Activated T-cell treated with anti-CD3 and anti-CD28 coated beads, Interleukin-2, amount 50 U/mL, for 24 hours (primary cell): ENCODE data around the gene ZDHHC14.

ENCODE experiments used
- DNase-seq: peaks from one replicate; pipeline ENCODE4 v3.0.0-alpha.2; 2020
- H3K27ac Mint-ChIP-seq: 2 replicates; pipeline ENCODE4 v1.8.0; 2020; ENCODE audit warnings: mild to moderate bottlenecking, mixed read lengths
- H3K27me3 Mint-ChIP-seq: 2 replicates; pipeline ENCODE4 v1.8.0; 2020; ENCODE audit warnings: mixed read lengths
- H3K36me3 Mint-ChIP-seq: 2 replicates; pipeline ENCODE4 v1.8.0; 2020; ENCODE audit warnings: low read depth, mixed read lengths
- H3K4me1 Mint-ChIP-seq: 2 replicates; pipeline ENCODE4 v1.8.0; 2020; ENCODE audit warnings: low read depth, mixed read lengths
- H3K4me3 Mint-ChIP-seq: 2 replicates; pipeline ENCODE4 v1.8.0; 2020; ENCODE audit warnings: mild to moderate bottlenecking, moderate library complexity, mixed read lengths
- H3K9me3 Mint-ChIP-seq: 2 replicates; pipeline ENCODE4 v1.8.0; 2020; ENCODE audit warnings: mixed read lengths

ZDHHC14 gene

GRCh38 chr6:157505912-157506491, 125.0 kb downstream of the ZDHHC14 start:
- Mint-ChIP-seq H3K4me3 (no peak overlapping the region), H3K9me3 (peaks cover 24% of the 10 kb centered on the region), H3K27me3 (no peaks in the 10 kb centered on the region), H3K4me1 (peaks cover 10% of the 10 kb centered on the region), H3K27ac (no peak overlapping the region), H3K36me3 (peaks cover 22% of the 10 kb centered on the region)
- DNase-seq: no peak

- peak; percentile 42 for DNase-seq
- H3K36me3 Mint-ChIP-seq: peaks cover 15% of the 10 kb centered on the region
- peaks cover 15% of the 10 kb centered on the region for H3K4me1 Mint-ChIP-seq
- no peaks in the 10 kb centered on the region for H3K27me3 Mint-ChIP-seq
- H3K9me3 Mint-ChIP-seq: peaks cover 17% of the 10 kb centered on the region
- H3K4me3 Mint-ChIP-seq: peak overlapping the region; percentile 67
- peak overlapping the region; percentile 76 for H3K27ac Mint-ChIP-seq
Observed at GRCh38 chr6:157510323-157511188, 129.6 kb downstream of the ZDHHC14 start.

GRCh38 chr6:157511682-157512381, 130.8 kb downstream of the ZDHHC14 start:
- H3K4me3 Mint-ChIP-seq: no peak overlapping the region
- no peak for DNase-seq

GRCh38 chr6:157512382-157512682, 131.3 kb downstream of the ZDHHC14 start:
- Mint-ChIP-seq H3K4me3 (no peak overlapping the region), H3K36me3 (peaks cover 4% of the 10 kb centered on the region), H3K27ac (no peak overlapping the region)

More at GRCh38 chr6:157511682-157512381, 130.8 kb downstream of the ZDHHC14 start:
- no peaks in the 10 kb centered on the region for H3K27me3 Mint-ChIP-seq
- H3K27ac Mint-ChIP-seq: no peak overlapping the region
- H3K9me3 Mint-ChIP-seq: peaks cover 7% of the 10 kb centered on the region
- H3K4me1 Mint-ChIP-seq: peaks cover 15% of the 10 kb centered on the region
- peaks cover 5% of the 10 kb centered on the region for H3K36me3 Mint-ChIP-seq

DNA sequence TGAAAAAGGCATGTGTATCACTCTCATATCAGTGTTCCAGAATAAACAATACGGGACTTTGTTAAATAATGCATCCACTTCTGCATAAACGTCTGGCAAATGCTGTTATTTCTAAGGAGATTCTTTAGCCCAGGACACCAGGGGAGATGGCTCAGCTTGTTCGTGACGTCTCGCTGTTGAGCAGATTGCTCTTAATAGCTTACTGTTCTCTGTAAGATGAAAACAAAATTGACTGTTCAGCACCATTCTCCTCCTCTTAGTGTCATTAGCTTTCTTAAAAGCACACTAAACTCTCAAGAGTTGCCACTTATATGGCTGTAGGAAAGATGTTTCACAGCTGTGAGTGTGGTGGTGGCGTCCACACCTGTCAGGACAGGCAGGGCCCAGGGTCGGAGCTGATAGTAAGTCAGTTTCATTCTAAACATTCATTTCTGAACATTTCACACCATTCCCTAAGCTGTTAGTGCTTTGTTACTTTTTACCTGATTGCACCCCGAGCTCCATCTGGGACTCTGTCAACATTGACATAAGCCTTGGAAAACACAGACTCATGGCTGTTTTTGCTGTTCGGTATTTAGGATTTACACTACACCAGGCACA, 132.1 kb downstream of the ZDHHC14 start:
- Mint-ChIP-seq H3K27ac (no peak overlapping the region), H3K4me3 (no peak overlapping the region), H3K4me1 (peaks cover 15% of the 10 kb centered on the region), H3K9me3 (no peaks in the 10 kb centered on the region), H3K27me3 (no peaks in the 10 kb centered on the region), H3K36me3 (no peaks in the 10 kb centered on the region)
- DNase-seq: no peak

More at GRCh38 chr6:157512382-157512682, 131.3 kb downstream of the ZDHHC14 start:
- Mint-ChIP-seq H3K4me1 (peaks cover 15% of the 10 kb centered on the region), H3K9me3 (peaks cover 5% of the 10 kb centered on the region), H3K27me3 (no peaks in the 10 kb centered on the region)
- no peak for DNase-seq

DNA sequence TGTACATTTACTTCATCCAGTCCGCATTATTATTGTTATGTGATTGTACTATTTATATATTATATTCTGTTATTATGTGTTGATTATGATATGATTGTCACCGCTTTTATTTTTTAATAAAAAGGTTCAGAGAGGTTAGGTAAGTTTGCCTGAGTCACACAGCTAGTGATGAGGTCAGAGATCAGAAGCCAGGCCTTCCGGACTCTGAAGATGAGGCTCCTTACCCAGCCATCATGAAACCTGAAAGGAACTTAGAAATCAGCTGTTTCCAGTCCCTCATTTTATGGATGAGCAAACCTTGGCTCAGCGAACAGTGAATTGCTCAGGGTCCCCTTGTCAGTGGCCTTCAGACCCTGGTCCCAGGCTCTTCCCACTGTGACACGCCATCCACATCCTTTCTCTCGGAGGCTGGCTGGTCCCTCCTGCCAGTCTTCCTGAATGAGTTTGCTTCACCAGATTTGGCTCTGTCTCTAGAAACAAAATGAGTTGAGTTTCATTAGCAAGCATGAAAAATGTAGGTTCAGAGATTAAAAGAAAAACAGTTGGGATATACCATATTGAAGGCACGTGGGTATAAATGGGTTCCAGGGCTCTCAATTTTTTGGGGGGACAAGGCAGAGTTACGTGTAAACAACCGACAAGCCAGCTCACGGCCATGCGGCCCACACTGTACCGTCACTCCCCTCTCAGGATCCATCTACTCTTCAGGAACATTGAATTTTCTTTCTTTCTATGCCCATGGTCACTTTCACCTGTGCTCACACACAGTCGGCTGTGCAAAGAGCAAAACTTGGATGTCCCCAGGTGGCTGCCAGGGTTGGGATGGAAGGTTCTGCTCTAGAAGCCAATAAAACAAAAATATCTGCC, 132.9 kb downstream of the ZDHHC14 start:
- no peaks in the 10 kb centered on the region for H3K27me3 Mint-ChIP-seq
- no peak overlapping the region for H3K27ac Mint-ChIP-seq
- no peaks in the 10 kb centered on the region for H3K9me3 Mint-ChIP-seq
- H3K4me1 Mint-ChIP-seq: peaks cover 15% of the 10 kb centered on the region
- DNase-seq: no peak
- no peaks in the 10 kb centered on the region for H3K36me3 Mint-ChIP-seq
- no peak overlapping the region for H3K4me3 Mint-ChIP-seq

DNA sequence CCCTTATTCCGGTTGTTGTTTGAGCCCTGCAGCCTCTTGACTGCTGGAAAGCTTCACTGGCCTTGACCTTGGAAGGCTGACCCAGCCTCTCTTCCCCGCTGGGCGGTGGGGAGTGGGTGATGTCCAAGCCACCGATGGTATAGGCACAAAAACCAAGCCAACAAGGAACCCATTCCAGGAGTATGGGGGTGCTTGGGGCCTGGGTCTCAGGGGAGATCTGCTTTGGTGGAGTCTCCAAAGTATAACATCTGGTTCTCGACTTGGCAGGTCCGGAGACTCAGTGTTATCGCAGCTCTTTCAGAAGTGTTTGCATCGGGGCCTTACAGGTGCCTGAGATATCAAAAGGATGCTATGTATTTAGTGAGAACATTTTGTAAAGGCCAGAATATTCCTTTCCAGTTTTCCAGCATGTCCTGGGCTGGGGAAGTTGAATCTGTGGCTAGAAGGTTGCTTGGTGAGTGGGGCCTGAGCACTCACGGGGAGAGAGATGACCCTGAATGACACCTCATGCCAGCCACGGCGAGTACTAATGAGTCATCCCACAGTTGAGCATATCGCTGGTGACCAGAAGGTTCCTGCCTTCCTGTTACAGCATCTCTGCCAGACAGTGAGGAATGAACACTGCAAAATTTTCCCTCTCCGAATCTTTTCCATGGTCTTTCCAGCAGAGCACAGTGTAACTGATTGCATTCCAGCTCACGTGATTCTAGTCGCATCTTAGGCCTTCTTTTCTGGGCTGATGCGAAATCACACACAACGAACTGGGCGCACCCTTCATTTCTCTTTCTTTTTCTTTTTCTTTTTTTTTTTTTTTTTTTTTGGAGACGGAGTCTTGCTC, 133.9 kb downstream of the ZDHHC14 start:
- Mint-ChIP-seq H3K4me3 (no peak overlapping the region), H3K27ac (no peak overlapping the region), H3K36me3 (no peaks in the 10 kb centered on the region), H3K27me3 (no peaks in the 10 kb centered on the region), H3K9me3 (no peaks in the 10 kb centered on the region), H3K4me1 (peaks cover 15% of the 10 kb centered on the region)
- DNase-seq: no peak

GRCh38 chr6:157516319-157517026, 135.5 kb downstream of the ZDHHC14 start:
- DNase-seq: no peak
- Mint-ChIP-seq H3K36me3 (no peaks in the 10 kb centered on the region), H3K27ac (no peak overlapping the region), H3K4me1 (peaks cover 6% of the 10 kb centered on the region), H3K4me3 (no peak overlapping the region), H3K9me3 (no peaks in the 10 kb centered on the region), H3K27me3 (no peaks in the 10 kb centered on the region)

DNA sequence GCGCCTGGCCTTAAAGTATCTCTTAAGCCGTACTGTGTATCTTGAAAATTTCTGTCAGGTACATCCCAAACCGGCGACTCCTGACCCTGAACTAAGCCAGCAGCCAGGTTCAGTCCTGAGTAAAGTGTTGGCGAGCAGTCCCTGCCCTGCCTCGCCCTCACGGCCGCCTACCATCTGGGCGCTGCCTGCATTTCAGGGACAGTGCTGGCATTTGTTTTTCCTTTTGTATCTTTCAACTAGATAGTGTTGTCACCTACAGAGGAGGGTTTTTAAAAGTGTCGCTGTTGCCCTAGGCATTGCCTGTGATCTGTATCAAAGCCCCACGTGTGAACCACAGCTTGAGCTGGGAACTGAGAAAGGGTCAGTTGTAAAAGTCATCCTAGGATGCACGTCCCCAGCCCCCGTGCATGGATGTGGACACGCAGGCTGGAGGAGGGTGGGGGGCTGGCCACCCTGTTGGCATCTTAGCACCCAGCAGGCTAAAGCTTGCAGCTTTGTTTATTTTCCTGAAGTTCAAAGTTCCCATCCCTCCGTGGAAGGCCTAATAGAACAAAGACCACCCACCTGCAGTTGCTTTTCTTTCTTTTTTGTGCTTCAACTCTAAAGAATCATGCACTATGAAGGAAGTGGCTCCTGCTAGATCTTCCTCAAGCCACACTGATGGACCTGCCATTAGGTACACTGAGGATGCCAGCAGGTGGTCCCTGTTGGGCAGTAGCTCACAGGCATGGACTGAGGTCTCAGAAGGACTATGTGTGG, 136.8 kb downstream of the ZDHHC14 start:
- no peak overlapping the region for H3K4me3 Mint-ChIP-seq
- H3K27me3 Mint-ChIP-seq: no peaks in the 10 kb centered on the region
- no peak for DNase-seq
- no peaks in the 10 kb centered on the region for H3K36me3 Mint-ChIP-seq
- H3K4me1 Mint-ChIP-seq: peaks cover 12% of the 10 kb centered on the region
- H3K27ac Mint-ChIP-seq: no peak overlapping the region
- H3K9me3 Mint-ChIP-seq: no peaks in the 10 kb centered on the region

- Mint-ChIP-seq H3K4me1 (peaks cover 12% of the 10 kb centered on the region), H3K36me3 (no peaks in the 10 kb centered on the region), H3K9me3 (no peaks in the 10 kb centered on the region), H3K4me3 (no peak overlapping the region), H3K27ac (no peak overlapping the region), H3K27me3 (no peaks in the 10 kb centered on the region)
- no peak for DNase-seq
Observed at GRCh38 chr6:157518397-157519250, 137.6 kb downstream of the ZDHHC14 start.

GRCh38 chr6:157519255-157520116, 138.5 kb downstream of the ZDHHC14 start:
- no peaks in the 10 kb centered on the region for H3K9me3 Mint-ChIP-seq
- no peaks in the 10 kb centered on the region for H3K27me3 Mint-ChIP-seq
- DNase-seq: no peak
- no peak overlapping the region for H3K4me3 Mint-ChIP-seq
- peaks cover 12% of the 10 kb centered on the region for H3K4me1 Mint-ChIP-seq
- H3K27ac Mint-ChIP-seq: no peak overlapping the region
- no peaks in the 10 kb centered on the region for H3K36me3 Mint-ChIP-seq
